GM18498 (cell line): Measurements from ENCODE around the gene NISCH.

ENCODE experiments used
- ATAC-seq: cut with Tn5 transposase; IDR thresholded peaks from one replicate; pipeline ENCODE4 v1.9.1; 2021; ENCODE audit warnings: mild to moderate bottlenecking, moderate library complexity; ENCODE audit not compliant: unreplicated experiment

The NISCH gene

GRCh38 chr3:52435246-52436101 lies 19.9 kb upstream of the NISCH start:
- ATAC-seq = no peak

GRCh38 chr3:52436500-52437149 lies 18.8 kb upstream of the NISCH start:
- no peak for ATAC-seq

- no peak for ATAC-seq
Observed at GRCh38 chr3:52437326-52438103, 17.9 kb upstream of the NISCH start.

GRCh38 chr3:52438104-52438376 lies 17.4 kb upstream of the NISCH start:
- no peak for ATAC-seq

GRCh38 chr3:52438579-52439425 lies 16.6 kb upstream of the NISCH start:
- ATAC-seq = no peak

GRCh38 chr3:52439426-52440248 lies 15.8 kb upstream of the NISCH start:
- ATAC-seq = no peak

GRCh38 chr3:52440249-52440551 lies 15.2 kb upstream of the NISCH start:
- no peak for ATAC-seq

- no peak for ATAC-seq
Observed at GRCh38 chr3:52440671-52441070, 14.7 kb upstream of the NISCH start.

GRCh38 chr3:52441091-52441771 lies 14.2 kb upstream of the NISCH start:
- ATAC-seq = no peak

GRCh38 chr3:52441772-52442332 lies 13.6 kb upstream of the NISCH start:
- no peak for ATAC-seq

GRCh38 chr3:52442409-52443267 lies 12.8 kb upstream of the NISCH start:
- ATAC-seq = no peak

GRCh38 chr3:52443268-52443610 lies 12.2 kb upstream of the NISCH start:
- ATAC-seq = no peak

GRCh38 chr3:52443791-52444687 lies 11.4 kb upstream of the NISCH start:
- ATAC-seq = no peak

- ATAC-seq = peak; percentile 92
Observed at GRCh38 chr3:52444860-52445793, 10.3 kb upstream of the NISCH start, which contains the start of gene SEMA3G. SEMA3G (minus strand) TSS chr3:52445103; CDS start chr3:52445027, 76 bp downstream.

GRCh38 chr3:52446042-52446441 lies 9.4 kb upstream of the NISCH start:
- no peak for ATAC-seq
